Ectodermal cell (in vitro differentiated cells): ENCODE data around the gene AFDN.
A peak's percentile ranks its signal among the peaks of the same experiment; 100 is the strongest.

Source experiments
- H3K27ac ChIP-seq: 2 replicates; pipeline ENCODE4 v1.7.0; 2013; ENCODE audit warnings: mild to moderate bottlenecking, low read depth, low read length; ENCODE audit not compliant: insufficient read depth, poor library complexity, severe bottlenecking
- H3K27me3 ChIP-seq: 2 replicates; pipeline ENCODE4 v1.7.0; 2013; ENCODE audit warnings: mild to moderate bottlenecking, low read length; ENCODE audit not compliant: insufficient read depth, control insufficient read depth, poor library complexity, severe bottlenecking
- H3K36me3 ChIP-seq: one replicate; pipeline ENCODE4 v1.7.0; 2013; ENCODE audit warnings: low read length; ENCODE audit not compliant: control insufficient read depth, insufficient read depth
- H3K4me1 ChIP-seq: one replicate; pipeline ENCODE4 v1.7.0; 2013; ENCODE audit warnings: low read length; ENCODE audit not compliant: control insufficient read depth, insufficient read depth
- H3K4me3 ChIP-seq: 2 replicates; pipeline ENCODE4 v1.7.0; 2013; ENCODE audit warnings: low read depth, low read length, control low read depth; ENCODE audit not compliant: insufficient read depth
- H3K9me3 ChIP-seq: 2 replicates; pipeline ENCODE4 v1.7.0; 2013; ENCODE audit warnings: mild to moderate bottlenecking, low read length, moderate library complexity; ENCODE audit not compliant: control insufficient read depth
- WGBS, 2 experiments: methylation state at CpG; one replicate each; pipeline ENCODE4 v1.1.7; 2013; ENCODE audit warnings: missing lambda C conversion rate in 2 of 2; 5-methylcytosine and 5-hydroxymethylcytosine counted together

Gene AFDN

DNA sequence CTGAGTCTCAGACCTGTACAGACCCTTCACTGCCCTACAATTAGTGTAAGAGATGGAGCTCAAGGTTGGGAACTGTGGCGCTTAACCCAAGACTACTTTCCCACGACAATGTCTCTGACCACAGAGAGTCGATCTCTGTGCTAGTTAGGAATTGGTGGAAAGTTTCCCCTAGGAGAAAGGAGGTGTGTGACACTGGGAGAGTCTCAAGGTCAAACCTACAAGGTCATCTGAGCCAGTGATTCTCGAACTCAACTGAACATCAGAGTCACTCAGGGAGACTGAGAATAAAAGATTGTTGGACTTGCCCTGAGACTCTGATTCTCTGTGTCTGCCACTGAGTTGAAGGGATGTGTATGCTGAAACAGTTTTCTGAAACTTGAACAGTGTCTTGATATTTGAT is 9.7 kb upstream of the AFDN start:
- WGBS, 2 experiments: 97 to 98% methylated on average over 4 of the region's 4 CpGs

GRCh38 chr6:167817729-167818128 is 9.0 kb upstream of the AFDN start:
- Histone ChIP-seq H3K27me3 (no peaks in the 10 kb centered on the region), H3K36me3 (peaks cover 6% of the 10 kb centered on the region), H3K4me1 (no peaks in the 10 kb centered on the region), H3K27ac (no peak overlapping the region), H3K4me3 (no peak overlapping the region), H3K9me3 (no peaks in the 10 kb centered on the region)
- WGBS, 2 experiments: 76 to 78% methylated on average over 1 of the region's 1 CpG

More for the DNA sequence above, 9.7 kb upstream of the AFDN start:
- Histone ChIP-seq H3K27me3 (no peaks in the 10 kb centered on the region), H3K27ac (no peak overlapping the region), H3K4me1 (no peaks in the 10 kb centered on the region), H3K36me3 (peaks cover 6% of the 10 kb centered on the region), H3K9me3 (no peaks in the 10 kb centered on the region), H3K4me3 (no peak overlapping the region)

- 79 to 85% methylated on average over 11 of the region's 11 CpGs for WGBS, 2 experiments
- no peaks in the 10 kb centered on the region for H3K9me3 ChIP-seq
- H3K36me3 ChIP-seq: peaks cover 6% of the 10 kb centered on the region
- H3K4me3 ChIP-seq: no peak overlapping the region
- H3K27me3 ChIP-seq: no peaks in the 10 kb centered on the region
- H3K4me1 ChIP-seq: peaks cover 2% of the 10 kb centered on the region
- H3K27ac ChIP-seq: no peak overlapping the region
Measured at GRCh38 chr6:167819576-167819975, 7.1 kb upstream of the AFDN start.

- Histone ChIP-seq H3K4me1 (peaks cover 9% of the 10 kb centered on the region), H3K9me3 (no peaks in the 10 kb centered on the region), H3K27me3 (no peaks in the 10 kb centered on the region), H3K36me3 (peaks cover 6% of the 10 kb centered on the region), H3K27ac (no peak overlapping the region), H3K4me3 (no peak overlapping the region)
- WGBS, 2 experiments: 96 to 97% methylated on average over 7 of the region's 7 CpGs
Measured at GRCh38 chr6:167820681-167821080, 6.0 kb upstream of the AFDN start.

DNA sequence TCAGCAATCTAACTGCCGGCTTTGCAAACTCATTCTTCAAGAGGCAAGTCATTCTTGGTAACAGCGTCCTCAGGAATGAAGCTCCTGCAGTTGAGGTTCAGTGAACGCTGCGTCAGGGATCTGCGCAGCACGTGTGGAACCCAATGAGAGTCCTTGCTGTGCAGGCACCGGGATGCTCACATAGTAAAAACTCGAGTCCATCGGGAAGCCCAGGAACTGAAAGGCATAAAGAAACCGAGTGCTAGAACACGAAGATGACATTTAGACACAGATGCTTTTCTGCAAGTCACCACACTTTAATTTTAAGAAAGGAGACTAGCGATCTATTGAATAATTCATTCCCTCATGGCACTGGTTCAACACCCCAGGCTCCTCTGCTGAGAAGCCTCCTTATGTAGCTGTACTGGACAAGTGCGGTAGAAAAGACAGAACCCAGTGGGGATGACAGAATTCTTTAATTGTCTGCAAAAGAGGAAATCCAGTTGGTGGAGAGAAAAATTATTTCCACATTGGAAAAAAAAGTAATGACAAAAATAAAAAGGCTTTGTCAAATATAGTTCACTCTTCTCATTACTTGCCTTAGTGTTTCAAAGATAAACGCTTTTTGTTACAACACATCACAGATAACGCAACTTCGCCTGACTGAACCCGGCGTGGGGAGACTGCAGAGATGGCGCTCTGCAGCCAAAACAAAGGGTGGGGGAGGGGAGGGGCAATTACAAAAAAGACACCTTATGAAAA is 1.9 kb upstream of the AFDN start:
- peak overlapping the region; percentile 70 for H3K4me3 ChIP-seq
- H3K36me3 ChIP-seq: peaks cover 6% of the 10 kb centered on the region
- H3K27ac ChIP-seq: peak overlapping the region; percentile 32
- peaks cover 14% of the 10 kb centered on the region for H3K4me1 ChIP-seq
- H3K9me3 ChIP-seq: no peaks in the 10 kb centered on the region
- no peaks in the 10 kb centered on the region for H3K27me3 ChIP-seq
- WGBS, 2 experiments: 73 to 88% methylated on average over 13 to 19 of the region's 19 CpGs

GRCh38 chr6:167825332-167826229 is 1.1 kb upstream of the AFDN start:
- Histone ChIP-seq H3K27ac (peak overlapping the region; percentile 58), H3K4me1 (peaks cover 18% of the 10 kb centered on the region), H3K27me3 (no peaks in the 10 kb centered on the region), H3K9me3 (no peaks in the 10 kb centered on the region), H3K36me3 (peaks cover 6% of the 10 kb centered on the region), H3K4me3 (peak overlapping the region; percentile 70)
- WGBS, 2 experiments: 3% methylated on average over 70 of the region's 70 CpGs

DNA sequence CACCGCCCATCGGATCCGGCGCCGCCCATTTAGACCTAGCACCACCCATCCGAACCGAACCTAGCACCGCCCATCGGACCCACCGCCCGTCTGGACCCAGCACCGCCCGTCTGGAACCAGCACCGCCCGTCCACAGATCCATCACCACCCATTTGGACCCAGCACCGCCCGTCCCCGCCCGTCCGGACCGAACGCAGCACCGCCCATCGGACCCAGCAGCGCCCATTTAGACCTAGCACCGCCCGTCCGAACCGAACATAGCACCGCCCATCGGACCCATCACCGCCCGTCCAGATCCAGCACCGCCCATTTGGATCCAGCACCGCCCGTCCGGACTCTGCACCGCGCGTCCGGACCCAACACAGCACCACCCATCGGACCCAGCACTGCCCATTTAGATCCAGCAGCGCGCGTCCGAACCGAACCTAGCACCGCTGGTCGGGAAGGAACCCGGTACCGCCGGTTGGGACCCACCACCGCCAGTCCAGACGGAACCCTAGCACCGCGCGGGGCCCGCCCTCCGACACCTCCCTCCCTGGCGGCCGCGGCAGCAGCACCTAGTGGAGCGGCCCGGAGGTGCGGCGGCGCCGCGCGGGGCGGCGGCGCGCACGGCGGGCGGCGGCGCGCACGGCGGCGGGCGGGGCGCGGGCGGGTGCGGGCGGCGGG is 348 bp upstream of the AFDN start:
- 0 to 1% methylated on average over 90 of the region's 90 CpGs for WGBS, 2 experiments
- Histone ChIP-seq H3K36me3 (peaks cover 6% of the 10 kb centered on the region), H3K27me3 (no peaks in the 10 kb centered on the region), H3K27ac (peak overlapping the region; percentile 40), H3K9me3 (no peaks in the 10 kb centered on the region), H3K4me3 (peak overlapping the region; percentile 70), H3K4me1 (peaks cover 18% of the 10 kb centered on the region)

DNA sequence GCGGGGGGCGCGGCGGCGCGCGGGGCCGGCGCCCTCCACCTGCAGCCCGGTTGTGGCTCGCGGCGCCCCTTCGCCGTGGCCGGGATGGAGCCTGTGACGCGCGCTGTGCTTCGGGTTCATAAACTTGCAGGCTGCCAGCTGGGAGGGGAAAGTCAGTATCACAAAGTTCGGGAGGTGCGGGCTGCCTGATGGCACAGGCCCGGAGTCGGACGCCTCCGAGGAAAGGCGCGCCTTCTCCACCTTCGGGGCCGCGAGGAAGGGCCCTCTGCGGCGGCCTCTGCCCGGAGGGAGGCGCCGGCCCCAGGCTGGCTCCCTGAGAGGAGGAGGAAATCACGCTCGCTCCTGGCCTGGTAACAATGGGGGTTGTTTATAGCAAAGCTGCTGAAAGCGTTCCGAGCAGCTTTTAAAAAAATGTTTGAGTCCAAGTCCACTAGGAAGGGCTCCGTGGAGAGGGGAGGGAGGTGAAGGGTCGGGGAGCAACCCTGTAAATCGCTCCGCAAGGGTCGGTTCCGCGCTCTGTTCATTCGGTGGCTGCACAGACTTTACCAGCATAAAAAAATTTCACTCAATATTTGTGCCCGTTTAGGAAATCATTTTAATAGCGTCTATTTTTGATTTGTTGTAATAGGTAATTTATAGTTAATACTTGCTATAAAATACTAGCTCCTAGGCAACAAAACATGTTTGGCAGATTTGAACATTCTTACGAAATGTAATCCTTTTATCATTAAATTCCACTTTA is 1.0 kb downstream of the AFDN start:
- H3K36me3 ChIP-seq: no peaks in the 10 kb centered on the region
- H3K4me3 ChIP-seq: peak overlapping the region; percentile 74
- WGBS, 2 experiments: 0 to 1% methylated on average over 48 to 49 of the region's 51 CpGs
- no peaks in the 10 kb centered on the region for H3K27me3 ChIP-seq
- H3K27ac ChIP-seq: no peak overlapping the region
- H3K4me1 ChIP-seq: peaks cover 28% of the 10 kb centered on the region
- no peaks in the 10 kb centered on the region for H3K9me3 ChIP-seq

- H3K27ac ChIP-seq: no peak overlapping the region
- 31 to 35% methylated on average over 3 to 4 of the region's 4 CpGs for WGBS, 2 experiments
Measured at GRCh38 chr6:167828325-167828956, 1.7 kb downstream of the AFDN start.

More at GRCh38 chr6:167828325-167828956, 1.7 kb downstream of the AFDN start:
- Histone ChIP-seq H3K4me3 (peak overlapping the region; percentile 74), H3K27me3 (no peaks in the 10 kb centered on the region), H3K4me1 (peaks cover 35% of the 10 kb centered on the region), H3K9me3 (no peaks in the 10 kb centered on the region), H3K36me3 (no peaks in the 10 kb centered on the region)
